Measurements from ENCODE around the gene CKS2. TPM values are rescaled to one million over a fixed set of nuclear protein-coding genes. Genes with fewer than 3 reads are reported as not detected.
"Not testable (repeated sequence)": the region's sequence is repeated elsewhere in the genome, so short reads cannot be mapped to it uniquely, and the experiment has no call there.

Gene CKS2
- total RNA-seq, 1 experiment from 2014 or later: 260 TPM

DNA sequence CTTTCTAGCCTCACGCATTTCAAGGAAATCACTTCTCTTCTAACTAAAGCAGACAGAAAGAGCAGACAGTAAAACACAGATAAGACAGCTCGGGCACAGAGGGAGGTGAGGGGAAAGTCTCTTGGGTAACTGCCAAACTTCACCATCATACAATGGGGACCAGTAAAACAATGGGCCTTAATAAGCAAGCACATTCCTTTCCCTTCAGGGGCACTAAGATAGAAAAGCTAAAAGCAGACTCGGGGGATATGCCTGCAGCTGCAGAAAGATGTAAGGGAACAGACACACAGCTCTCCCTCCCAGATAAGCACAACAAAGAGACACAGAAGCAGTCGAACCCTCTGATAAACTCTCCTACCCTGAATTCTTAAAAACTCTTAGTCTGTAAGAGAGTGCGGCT is 15.6 kb upstream of the CKS2 start:
- no peaks in the 10 kb centered on the region for H3K79me2 ChIP-seq (ENCODE audit: low read depth)

DNA sequence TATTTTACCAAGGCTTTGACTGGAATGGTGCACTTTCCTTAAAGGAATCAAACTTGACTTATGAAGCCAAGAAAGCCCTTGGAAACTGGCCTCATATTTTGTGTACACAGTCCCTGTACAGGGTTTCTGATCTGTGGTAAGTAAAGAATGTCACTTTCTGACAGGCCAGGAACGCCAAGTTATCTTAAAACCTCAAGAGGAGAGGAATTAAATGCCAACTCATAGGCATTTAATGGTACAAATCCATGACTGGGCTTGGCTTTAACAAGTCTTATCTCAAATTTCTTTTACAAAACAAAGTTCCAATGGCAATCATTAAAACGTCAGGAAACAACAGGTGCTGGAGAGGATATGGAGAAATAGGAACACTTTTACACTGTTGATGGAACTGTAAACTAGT is 9.0 kb upstream of the CKS2 start:
- BruUV-seq (replicated peaks); H3K36me3 ChIP-seq (ENCODE audit: low read depth); H3K4me1 ChIP-seq (replicated peaks; ENCODE audit: insufficient read depth); H3K27ac ChIP-seq; H3K9me3 ChIP-seq (ENCODE audit: insufficient read depth, low read depth); H3K4me2 ChIP-seq; intact Hi-C loops (cut with micrococcal nuclease; ENCODE audit: unreplicated experiment); CTCF ChIA-PET; H3K27me3 ChIP-seq (ENCODE audit: insufficient read depth, low read depth); H3K4me3 ChIP-seq; DNase-seq; H3F3A ChIP-seq (ENCODE audit: insufficient read depth, low read depth); H2AFZ ChIP-seq; H3K9me2 ChIP-seq (ENCODE audit: insufficient read depth); H4K20me1 ChIP-seq (ENCODE audit: insufficient read depth); POLR2A ChIA-PET (ENCODE audit: unreplicated experiment); H3K79me2 ChIP-seq (ENCODE audit: low read depth): not testable (repeated sequence)

More for the DNA sequence above, 15.6 kb upstream of the CKS2 start:
- H3K4me1 ChIP-seq (replicated peaks; ENCODE audit: insufficient read depth): peaks cover 10% of the 10 kb centered on the region
- no peaks in the 10 kb centered on the region for H3K27me3 ChIP-seq (ENCODE audit: insufficient read depth, low read depth)
- POLR2A ChIA-PET (ENCODE audit: unreplicated experiment): no interaction called here
- H3K4me3 ChIP-seq: no peak overlapping the region
- intact Hi-C loops (cut with micrococcal nuclease; ENCODE audit: unreplicated experiment): no loop called here
- DNase-seq: no peak
- no peaks in the 10 kb centered on the region; the same call in 1 of the 2 replicates for H3K9me3 ChIP-seq (ENCODE audit: insufficient read depth, low read depth)
- 0 out of 2 replicates have a peak, but pooled peaks cover 4% of the 10 kb centered on the region for H3K9me2 ChIP-seq (ENCODE audit: insufficient read depth)
- H3K36me3 ChIP-seq (ENCODE audit: low read depth): no peaks in the 10 kb centered on the region
- CTCF ChIA-PET: no interaction called here
- 0 out of 2 replicates have a peak, but pooled peaks cover 6% of the 10 kb centered on the region for H3F3A ChIP-seq (ENCODE audit: insufficient read depth, low read depth)
- no TSS peak for BruUV-seq (replicated peaks)
- H4K20me1 ChIP-seq (ENCODE audit: insufficient read depth): no peaks in the 10 kb centered on the region
- TF ChIP-seq CTCF (conservative IDR thresholded peaks at IDR 0.05): no peak
- TF ChIP-seq EZH2 (IDR thresholded peaks at IDR 0.05; ENCODE audit: low read depth): no peak
- no peak overlapping the region for H3K4me2 ChIP-seq
- H3K27ac ChIP-seq: no peak overlapping the region
- H2AFZ ChIP-seq: no peak overlapping the region

GRCh38 chr9:89304020-89304833 is 6.8 kb upstream of the CKS2 start:
- ChIA-PET POLR2A (ENCODE audit: unreplicated experiment) (no interaction called here), CTCF (no interaction called here)
- BruUV-seq (replicated peaks): no TSS peak
- Histone ChIP-seq H3K4me3 (no peak overlapping the region), H3K4me1 (replicated peaks; ENCODE audit: insufficient read depth) (peaks cover 4% of the 10 kb centered on the region), H3K4me2 (no peak overlapping the region), H3K36me3 (ENCODE audit: low read depth) (0 out of 2 replicates have a peak, but pooled peaks cover 5% of the 10 kb centered on the region), H3F3A (ENCODE audit: insufficient read depth, low read depth) (peaks cover 1% of the 10 kb centered on the region; the same call in 1 of the 2 replicates), H3K9me3 (ENCODE audit: insufficient read depth, low read depth) (no peaks in the 10 kb centered on the region), H2AFZ (no peak overlapping the region), H3K79me2 (ENCODE audit: low read depth) (peaks cover 3% of the 10 kb centered on the region; the same call in 1 of the 2 replicates), H4K20me1 (ENCODE audit: insufficient read depth) (no peaks in the 10 kb centered on the region), H3K27ac (no peak overlapping the region), H3K9me2 (ENCODE audit: insufficient read depth) (no peaks in the 10 kb centered on the region), H3K27me3 (ENCODE audit: insufficient read depth, low read depth) (no peaks in the 10 kb centered on the region)
- no peak for DNase-seq
- no peak for TF ChIP-seq CTCF (conservative IDR thresholded peaks at IDR 0.05)
- intact Hi-C loops (cut with micrococcal nuclease; ENCODE audit: unreplicated experiment): no loop called here

- Histone ChIP-seq H2AFZ (no peak overlapping the region), H3K4me1 (replicated peaks; ENCODE audit: insufficient read depth) (peaks cover 7% of the 10 kb centered on the region), H3K4me3 (no peak overlapping the region), H3K79me2 (ENCODE audit: low read depth) (peaks cover 9% of the 10 kb centered on the region), H3K9me2 (ENCODE audit: insufficient read depth) (no peaks in the 10 kb centered on the region), H3K27me3 (ENCODE audit: insufficient read depth, low read depth) (no peaks in the 10 kb centered on the region), H3K36me3 (ENCODE audit: low read depth) (0 out of 2 replicates have a peak, but pooled peaks cover 5% of the 10 kb centered on the region), H4K20me1 (ENCODE audit: insufficient read depth) (no peaks in the 10 kb centered on the region), H3K27ac (no peak overlapping the region), H3K9me3 (ENCODE audit: insufficient read depth, low read depth) (no peaks in the 10 kb centered on the region), H3F3A (ENCODE audit: insufficient read depth, low read depth) (peaks cover 6% of the 10 kb centered on the region; the same call in 1 of the 2 replicates), H3K4me2 (no peak overlapping the region)
- CTCF ChIA-PET: no interaction called here
- intact Hi-C loops (cut with micrococcal nuclease; ENCODE audit: unreplicated experiment): no loop called here
- DNase-seq: no peak
- no TSS peak for BruUV-seq (replicated peaks)
- POLR2A ChIA-PET (ENCODE audit: unreplicated experiment): no interaction called here
- TF ChIP-seq CTCF (conservative IDR thresholded peaks at IDR 0.05) (no peak), EZH2 (IDR thresholded peaks at IDR 0.05; ENCODE audit: low read depth) (no peak)
Observed at GRCh38 chr9:89304834-89305188, 6.2 kb upstream of the CKS2 start.
